Sciatic nerve (tissue), 2 donors: ENCODE data around the gene FSTL4. TPM values are rescaled to one million over a fixed set of nuclear protein-coding genes. Genes with fewer than 3 reads are reported as not detected.

Experiments used
- ATAC-seq: fragments of 200-7000 bp; cut with Tn5 transposase; one replicate; pipeline ENCODE4 v1.9.1; 2020; ENCODE audit warnings: mild to moderate bottlenecking, moderate library complexity
- DNase-seq: peaks from one replicate; pipeline ENCODE4 v3.0.0-alpha.2; 2020; ENCODE audit warnings: low spot score
- intact Hi-C: fragments of 100-400 bp; cut with DNase I; formaldehyde crosslinking; loops from one replicate; pipeline ENCODE4 v1.14.2; 2022
- total RNA-seq: library from RNA; stranded (reverse); fragmentation: NEBNext Ultra II Directional; extraction: Animal tissue kit (Norgen Biotek cat#: 25700); gene quantifications from one replicate; pipeline ENCODE4 v1.2.1, GENCODE V29; 2021
- donor health status: DM: no; HTN: no; CAD: no.
- donor health status: DM: no; HTN: no; CAD: no.

FSTL4 gene
- total RNA-seq, 1 donor from 2014 or later: not detected

DNA sequence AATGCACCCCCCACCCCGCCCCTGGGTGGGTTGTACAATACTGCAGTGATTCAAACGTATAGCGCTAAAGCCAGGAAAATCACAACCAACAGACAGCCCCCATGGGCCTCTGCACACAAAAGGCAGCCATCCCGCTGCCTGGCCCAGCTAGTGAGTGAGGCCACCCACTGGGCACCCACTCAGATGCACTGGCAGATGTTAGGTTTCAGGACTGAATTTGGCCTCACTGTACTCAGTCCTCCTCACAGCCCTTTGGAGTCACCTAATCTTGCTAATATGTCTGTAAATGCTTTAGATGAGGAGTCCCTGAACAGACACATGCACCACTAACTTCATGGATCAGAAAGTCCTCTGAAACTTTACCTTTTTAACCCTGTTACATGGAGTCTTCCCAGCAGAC, 87.7 kb downstream of the FSTL4 start:
- intact Hi-C loops: no loop called here
- ATAC-seq (no peak), DNase-seq (no peak)

DNA sequence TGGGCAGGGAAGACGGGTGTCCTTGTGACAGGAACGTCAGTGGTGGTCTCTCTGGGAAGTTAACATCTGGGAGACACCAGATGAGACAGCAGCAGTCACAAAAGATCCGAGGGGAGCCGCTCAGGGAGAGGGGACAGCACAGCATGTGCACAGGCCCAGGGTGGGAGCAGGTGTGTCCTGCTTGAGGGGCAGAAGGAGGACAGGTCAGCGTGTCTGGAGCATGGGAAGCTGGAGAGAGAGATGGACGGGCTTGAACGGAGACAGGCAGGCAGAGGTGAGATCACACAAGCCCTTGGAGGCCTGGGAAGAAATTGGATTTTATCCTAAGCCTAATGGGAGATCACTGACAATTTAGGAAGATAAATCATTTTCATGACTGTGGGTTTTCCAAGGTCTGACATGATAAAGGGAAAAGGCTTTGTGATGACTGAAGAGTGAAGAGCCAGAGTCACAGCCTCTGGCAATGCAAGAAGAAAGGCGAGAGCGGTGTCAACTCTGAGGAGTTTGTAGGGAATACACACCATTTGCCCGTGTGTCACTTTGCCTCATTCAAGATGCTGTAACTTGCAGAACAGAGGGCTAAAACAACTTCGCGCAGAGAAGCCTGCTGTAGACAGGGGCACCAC, 88.3 kb downstream of the FSTL4 start:
- intact Hi-C loops: no loop called here
- ATAC-seq (no peak), DNase-seq (no peak)

DNA sequence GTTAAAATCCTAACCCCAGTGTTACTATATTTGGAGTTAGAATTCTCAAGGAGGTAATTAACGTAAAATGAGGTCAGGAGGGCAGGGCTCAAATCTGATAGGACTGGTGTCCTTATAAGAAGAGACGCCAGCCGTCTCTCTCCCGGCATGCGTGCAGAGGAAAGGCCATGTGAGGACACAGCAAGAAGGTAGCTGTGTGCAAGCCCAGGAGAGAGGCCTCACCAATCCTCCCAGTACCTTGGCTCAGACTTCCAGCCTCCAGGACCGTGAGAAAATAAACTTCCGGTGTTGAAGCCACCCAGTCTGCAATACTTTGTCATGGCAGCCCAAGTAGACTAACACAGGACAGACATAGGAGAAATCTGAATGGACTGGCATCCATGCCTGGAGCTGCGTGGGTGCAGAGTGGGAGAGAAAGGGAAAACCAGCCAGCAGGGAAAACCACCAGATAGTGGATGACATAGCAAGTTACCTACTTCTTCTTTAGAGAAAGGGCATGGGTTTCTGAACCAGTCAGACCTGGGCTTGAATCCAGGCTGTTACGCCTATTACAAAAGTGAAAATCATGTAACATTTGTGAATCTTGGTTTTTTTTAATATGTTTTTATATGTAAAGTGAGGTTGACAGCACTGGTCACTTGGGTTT, 89.2 kb downstream of the FSTL4 start:
- intact Hi-C loops: no loop called here
- ATAC-seq (no peak), DNase-seq (no peak)

DNA sequence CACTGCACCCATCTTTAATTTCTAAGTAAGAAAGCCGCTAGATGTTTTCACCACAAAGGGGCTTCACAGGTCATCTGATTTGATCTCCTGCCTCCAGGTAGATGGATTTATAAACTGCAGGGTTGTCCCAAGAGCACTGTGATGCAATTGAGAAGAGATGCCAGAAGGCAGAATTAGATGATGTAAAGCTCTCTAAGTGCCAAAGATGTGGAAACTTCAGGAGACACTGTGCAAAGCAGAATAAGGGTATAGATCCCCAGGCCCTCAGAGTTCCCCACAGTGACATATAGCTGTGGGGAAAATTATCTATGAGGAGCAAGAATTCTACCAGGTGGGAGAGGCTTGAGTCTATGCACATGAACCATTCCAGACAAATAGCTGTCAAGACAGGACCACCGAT, 90.5 kb downstream of the FSTL4 start:
- DNase-seq (no peak), ATAC-seq (no peak)
- intact Hi-C loops: no loop called here

DNA sequence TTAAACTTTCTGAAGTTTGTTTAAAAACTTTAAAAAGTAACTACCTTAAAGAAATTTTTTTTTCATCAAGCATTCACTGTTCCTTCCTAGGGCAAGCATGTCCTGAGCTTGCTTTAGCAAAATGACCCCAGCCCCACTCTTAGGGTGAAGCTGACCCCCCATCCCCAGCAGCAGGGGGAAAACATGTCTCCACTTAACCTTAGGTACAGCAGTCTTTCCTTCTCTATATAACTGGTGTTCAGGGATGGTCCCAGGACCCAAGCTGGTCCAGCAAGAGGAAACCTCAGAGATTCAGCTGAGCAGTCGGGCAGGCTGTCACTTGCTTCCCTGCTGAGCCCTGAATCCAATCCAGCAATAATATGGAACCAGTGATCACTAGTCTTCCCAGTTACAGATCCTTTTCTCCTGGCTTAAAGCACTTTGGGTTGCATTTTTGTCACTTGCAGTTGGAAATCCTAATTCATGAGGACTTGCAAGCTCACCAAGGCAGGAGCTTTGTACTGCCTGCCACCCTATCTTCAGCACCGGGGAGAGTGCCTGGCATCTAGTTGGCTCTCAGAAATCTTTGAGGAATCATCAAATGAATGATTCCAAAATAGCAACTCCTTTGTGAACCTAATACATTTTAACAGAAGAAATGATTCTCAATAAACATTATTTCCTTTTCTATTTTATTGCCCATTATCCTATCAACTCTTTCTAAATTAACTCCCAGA, 91.2 kb downstream of the FSTL4 start:
- intact Hi-C loops: no loop called here
- DNase-seq (no peak), ATAC-seq (no peak)

DNA sequence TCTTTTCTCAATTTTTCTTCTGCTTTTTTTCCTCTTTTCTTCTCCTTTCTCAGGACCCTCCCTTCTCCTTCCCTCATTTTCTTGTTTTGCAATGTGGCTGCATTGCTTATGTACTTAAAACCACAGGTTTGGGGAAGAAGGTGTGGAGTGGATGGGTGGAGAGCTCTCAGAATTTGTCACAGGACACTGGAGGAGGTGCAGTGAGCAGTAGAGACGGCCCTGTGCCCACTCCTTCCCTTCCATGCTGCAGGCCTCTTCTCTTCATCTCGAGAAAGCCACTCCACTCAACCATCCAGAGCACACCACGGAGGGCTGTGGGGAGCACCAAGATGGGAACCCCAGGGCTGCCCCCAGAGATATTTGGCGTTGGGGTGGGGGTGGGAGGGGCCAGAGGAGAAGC, 92.3 kb downstream of the FSTL4 start:
- ATAC-seq: no peak
- intact Hi-C loops: no loop called here
- DNase-seq: no peak

DNA sequence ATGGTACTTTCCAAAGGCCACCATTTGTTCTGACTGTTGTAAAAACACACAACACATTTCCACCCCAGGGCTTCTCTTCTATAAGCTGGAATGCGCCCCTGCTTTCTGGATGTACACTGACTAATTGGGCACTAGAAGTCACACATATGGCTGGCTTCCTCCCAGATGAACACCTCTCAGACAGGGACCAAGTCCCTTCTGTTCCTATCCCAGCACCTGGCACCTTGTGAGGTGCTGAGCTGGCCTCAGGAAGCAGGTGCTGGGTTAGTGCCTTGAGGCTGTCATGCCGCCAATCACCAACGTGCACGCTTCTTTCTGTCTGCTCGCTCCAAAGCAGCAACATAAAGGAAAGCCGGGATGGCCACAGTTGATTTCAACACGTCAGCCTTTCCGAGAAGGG, 93.2 kb downstream of the FSTL4 start:
- ATAC-seq (no peak), DNase-seq (no peak)
- intact Hi-C loops: no loop called here

DNA sequence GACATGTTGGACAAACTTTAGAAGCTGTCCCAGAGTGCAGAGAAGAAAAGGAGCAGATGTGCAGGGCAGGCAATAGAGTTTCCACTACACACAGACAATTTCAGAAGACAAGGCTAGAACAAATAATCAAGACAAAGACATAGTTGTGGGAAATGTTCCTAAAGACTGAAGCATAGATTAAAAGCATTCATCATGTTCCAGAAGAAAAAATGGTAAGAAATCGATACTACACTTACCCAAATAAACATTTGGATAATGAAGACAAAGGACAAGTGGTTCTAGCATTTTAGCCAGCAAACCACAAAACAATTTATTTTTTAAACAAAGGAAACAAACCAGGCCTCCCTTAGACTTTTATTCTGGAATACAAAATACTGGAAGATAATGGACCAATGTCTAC, 97.9 kb downstream of the FSTL4 start:
- intact Hi-C loops: no loop called here
- ATAC-seq (no peak), DNase-seq (no peak)

DNA sequence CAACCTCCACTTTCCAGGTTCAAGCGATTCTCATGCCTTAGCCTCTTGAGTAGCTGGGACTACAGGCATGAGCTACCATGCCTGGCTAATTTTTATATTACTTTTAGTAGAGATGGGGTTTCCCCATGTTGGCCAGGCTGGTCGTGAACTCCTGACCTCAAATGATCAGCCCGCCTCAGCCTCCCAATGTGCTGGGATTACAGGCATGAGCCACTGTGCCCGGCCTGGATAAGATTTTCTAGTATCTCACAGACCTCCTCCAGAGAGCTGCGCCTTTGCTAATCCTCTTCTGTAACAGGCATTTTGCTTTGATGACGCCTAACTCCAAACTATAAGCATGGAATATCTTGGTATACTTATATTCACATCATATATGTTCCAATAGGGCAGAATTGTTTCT, 99.4 kb downstream of the FSTL4 start:
- ATAC-seq: no peak
- no peak for DNase-seq
- intact Hi-C loops: no loop called here

DNA sequence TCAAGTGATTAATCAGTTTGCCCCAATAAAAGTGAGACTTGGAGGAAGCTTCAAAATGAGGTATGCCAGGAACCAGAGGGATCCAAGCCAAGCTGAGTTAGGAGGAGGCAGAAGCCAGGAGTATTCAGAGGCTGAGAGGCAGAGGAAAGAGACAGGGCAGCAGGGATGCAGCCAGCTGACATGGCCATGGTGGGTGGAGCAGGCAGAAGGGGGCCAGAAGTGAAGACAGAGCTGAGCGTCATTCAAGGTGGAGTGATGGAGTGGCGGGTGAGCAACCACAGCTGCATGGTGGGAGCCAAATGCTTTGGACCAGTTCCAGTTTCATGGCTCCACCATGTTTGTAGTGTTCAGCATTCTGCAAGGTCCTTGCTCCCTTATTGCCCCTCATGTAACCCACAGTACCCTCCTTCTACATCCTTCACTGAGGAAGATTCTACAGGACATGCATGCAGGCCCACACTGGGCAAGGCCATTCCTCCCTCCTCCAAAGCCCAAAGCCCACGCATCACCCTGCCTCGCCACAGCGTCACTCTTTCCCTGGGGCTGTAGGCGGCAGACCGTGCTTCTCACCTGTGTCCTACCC, 100.6 kb downstream of the FSTL4 start:
- no peak for DNase-seq
- intact Hi-C loops: no loop called here
- ATAC-seq: no peak

DNA sequence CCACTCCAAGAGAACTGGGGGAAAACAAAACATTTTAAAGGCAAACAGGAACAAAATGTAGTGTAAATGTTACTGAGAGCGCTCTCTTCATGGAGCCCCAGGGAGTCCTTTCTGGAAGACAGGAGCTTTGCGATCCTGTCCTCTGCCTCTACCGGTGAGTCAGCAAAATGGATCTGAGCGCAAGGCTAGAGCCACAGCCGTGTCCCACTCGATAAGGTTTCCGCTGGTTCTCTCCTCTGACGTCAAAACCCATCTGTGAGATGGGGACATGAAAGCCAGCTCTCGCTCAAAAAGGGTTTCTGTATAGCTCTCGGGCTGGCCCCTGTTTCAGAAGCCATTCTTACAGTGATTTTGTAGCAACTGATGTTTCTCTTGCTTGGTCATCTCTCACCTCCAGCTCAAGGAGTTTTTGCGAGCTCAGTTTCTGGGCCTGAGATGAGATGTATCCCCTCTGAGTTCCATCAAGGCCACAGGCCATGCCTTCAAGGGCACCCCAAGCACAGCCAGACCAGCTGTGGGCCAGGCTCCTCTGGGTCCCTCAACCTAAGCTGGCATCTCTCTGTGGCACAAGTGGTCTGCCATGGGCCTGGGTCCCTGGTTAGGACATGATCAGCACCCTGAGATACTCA, 101.6 kb downstream of the FSTL4 start:
- intact Hi-C loops: no loop called here
- ATAC-seq (peak; percentile 59), DNase-seq (no peak)

DNA sequence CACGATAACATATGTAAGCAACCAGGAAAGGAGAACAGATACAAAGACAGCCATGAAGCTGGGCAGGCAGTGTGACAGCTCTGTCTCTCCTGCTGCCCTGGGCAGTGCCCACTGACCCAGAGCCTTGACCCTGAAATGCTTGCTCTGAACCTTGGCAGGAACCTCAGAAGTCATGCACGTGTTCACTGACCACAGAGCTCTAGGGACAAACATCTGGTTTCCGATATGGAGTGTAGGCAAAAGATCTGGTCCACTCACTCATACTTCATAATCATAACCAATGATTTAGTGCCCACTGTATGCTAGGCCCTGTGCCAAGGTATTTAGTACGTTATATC, 102.6 kb downstream of the FSTL4 start:
- ATAC-seq: peak; percentile 91

DNA sequence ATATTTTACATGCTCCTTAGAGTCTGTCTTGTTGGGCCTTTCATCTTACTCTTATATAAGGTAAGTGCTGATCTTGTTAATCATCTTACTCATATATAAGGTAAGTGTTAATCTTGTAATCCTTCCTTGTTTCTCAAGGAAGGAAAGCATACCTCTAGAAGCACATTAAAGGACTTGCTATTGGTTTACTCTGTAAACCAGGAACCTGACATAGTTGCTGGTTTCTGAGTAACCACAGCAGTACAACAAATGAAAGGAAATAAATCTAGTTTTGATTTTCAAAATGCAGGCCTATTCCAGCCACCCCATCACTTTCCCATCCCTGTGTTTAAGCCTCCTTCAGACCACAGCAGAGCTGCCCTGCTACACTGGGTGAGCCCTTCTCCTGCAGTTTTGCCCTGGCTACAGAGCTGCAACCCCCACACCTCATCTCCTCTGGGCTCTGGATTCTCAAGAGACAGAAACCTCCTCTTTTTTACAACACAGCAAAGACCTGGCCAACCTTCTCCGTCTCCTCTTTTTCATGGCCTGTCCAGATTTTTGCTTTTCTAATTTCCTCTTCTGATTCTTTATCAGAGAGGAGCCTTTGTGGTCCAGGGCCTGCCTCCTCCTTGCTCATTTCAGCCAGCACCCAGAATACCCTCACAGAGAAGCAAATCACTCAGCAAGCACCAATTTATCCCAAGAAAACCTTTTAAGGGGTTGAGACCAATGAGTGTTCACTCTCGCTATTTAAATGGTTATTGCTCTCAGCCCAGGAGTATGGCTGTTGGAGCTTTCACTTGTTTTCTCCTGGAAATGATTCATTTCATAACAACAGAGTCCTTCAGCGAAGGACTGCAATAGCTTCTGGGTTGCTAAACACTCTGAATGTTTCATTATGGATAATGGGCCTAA, 103.2 kb downstream of the FSTL4 start:
- intact Hi-C loops: no loop called here

More for the DNA sequence above, 102.6 kb downstream of the FSTL4 start:
- intact Hi-C loops: no loop called here
- no peak for DNase-seq

DNA sequence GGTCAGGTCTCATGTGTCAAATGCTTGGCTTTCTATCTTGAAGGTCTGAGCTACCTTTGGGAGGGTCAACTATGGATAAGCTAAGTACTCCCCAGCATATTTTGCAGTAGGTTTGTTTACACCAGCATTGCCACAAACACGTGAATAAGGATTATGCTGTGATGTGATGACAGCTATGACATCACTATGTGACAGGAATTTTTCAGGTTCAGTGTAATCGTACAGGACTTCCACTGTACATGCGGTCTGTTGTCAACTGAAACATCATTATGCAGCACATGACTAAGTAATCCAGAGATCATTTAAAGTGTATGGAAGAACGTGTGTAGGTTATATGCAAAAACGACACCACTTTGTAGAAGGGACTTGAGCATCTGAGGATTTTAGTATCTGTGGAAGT, 104.0 kb downstream of the FSTL4 start:
- no peak for ATAC-seq
- intact Hi-C loops: no loop called here
- DNase-seq: no peak

More for the DNA sequence above, 103.2 kb downstream of the FSTL4 start:
- ATAC-seq: peak; percentile 82
- no peak for DNase-seq

DNA sequence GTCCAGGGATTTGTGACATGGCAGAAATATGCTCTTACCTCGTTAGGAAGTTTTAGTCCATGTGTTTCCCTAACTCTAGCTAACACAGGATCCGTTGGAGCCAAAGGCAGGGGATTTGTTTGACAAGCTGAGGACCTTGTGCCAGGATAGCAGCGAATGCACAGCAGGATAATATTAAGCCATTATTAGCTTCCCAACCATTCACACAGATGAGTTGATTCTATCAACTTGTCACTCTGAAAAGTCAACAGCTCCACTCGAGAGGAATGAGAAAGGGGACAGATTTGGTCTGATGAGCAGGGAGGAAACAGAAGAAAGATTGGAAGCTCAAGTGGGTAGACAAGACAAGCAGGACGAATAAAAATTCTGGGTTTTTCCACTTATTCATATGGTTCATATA, 106.2 kb downstream of the FSTL4 start:
- DNase-seq (no peak), ATAC-seq (no peak)
- intact Hi-C loops: no loop called here

DNA sequence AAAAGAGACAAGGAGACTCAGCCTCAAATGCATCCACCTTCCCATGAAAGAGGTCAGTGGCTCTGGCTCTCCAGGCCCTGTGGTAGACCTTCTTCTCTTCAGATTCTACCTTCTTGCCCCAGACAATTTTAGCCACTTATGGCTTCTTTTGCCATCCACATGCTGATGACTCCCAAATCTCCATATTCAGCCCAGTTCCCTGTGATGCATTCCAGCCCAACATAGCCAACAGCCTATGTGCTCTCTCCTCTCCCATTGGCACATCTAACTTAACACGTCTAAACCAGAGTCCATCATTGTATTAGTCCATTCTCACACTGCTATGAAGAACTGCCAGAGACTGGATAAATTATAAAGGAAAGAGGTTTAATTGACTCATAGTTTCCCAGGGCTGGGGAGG, 108.8 kb downstream of the FSTL4 start:
- no peak for DNase-seq
- ATAC-seq: no peak
- intact Hi-C loops: no loop called here

DNA sequence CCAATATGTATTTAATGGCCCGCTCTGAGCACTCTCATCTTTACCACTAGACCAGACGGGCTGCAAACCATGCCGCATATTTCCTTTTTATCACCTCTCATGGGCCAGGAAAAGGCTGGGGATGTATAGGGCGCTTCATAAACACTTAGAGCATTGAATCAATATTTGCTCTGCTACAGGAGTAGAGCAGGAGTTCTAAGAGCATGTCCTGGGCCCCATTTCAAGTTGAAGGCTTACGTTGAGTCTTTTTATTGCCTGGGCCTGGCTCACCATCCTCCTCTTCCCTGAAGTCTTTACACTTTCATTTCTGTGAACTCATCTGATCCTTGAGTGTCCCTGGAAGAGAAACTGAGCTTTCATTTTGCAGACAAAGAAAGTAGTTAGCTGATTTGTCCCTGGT, 112.4 kb downstream of the FSTL4 start:
- DNase-seq (no peak), ATAC-seq (no peak)
- intact Hi-C loops: no loop called here

DNA sequence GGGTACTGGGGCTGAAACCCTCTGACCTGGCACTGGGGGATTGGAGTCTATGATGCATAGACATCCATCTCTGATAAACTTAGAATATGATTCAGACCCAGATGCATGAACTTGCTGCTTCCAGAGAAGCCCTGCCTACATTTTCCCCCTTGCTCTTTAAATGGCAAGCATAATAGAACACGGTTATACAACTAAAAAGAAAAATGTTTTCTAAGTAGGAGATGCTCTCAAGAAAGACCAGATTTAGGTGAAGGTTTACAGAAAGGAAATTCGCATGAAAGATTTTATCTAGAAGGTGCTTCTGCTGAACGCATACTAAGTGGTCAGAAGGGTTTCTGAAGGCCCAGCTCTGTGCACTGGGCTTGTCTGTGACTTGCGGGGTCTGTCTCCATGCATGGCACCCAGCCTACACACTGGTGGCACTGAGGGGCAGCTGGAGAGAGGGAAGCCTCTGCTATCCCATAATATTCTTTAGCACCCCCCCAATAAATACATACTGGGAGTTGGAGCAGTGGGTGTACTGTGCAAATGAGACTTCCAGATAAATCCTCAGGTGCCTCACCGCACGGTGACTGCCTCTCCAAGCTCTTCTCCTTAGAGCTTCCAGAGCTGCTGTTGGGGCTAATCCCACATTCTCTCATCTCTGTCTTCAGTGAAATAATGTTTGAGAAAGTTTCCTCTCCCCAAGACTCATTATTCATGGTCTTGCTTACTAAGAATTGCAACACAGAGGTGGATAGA, 114.6 kb downstream of the FSTL4 start:
- intact Hi-C loops: no loop called here
- DNase-seq: no peak
- no peak for ATAC-seq
